Peyer's patch (tissue), 4 donors: ENCODE measurements around the gene PCYT2. TPM values are rescaled to one million over a fixed set of nuclear protein-coding genes. Genes with fewer than 3 reads are reported as not detected.

Experiments
- DNase-seq, 3 donors: peaks; one replicate each; pipeline ENCODE4 v3.0.0-alpha.2; 2017 to 2019
- H3K27ac ChIP-seq, 4 donors: fragments of 200-600 bp; sonication (generic); one replicate each; pipeline ENCODE4 v1.5.1; 2016 to 2019
- H3K27me3 ChIP-seq, 2 donors: fragments of 200-600 bp; sonication (generic); one replicate each; pipeline ENCODE4 v1.5.1; 2019
- H3K36me3 ChIP-seq, 3 donors: fragments of 200-600 bp; sonication (generic); one replicate each; pipeline ENCODE4 v1.5.1; 2016 to 2019
- H3K4me1 ChIP-seq, 4 donors: fragments of 200-600 bp; sonication (generic); one replicate each; pipeline ENCODE4 v1.5.1; 2016 to 2019
- H3K4me3 ChIP-seq, 4 donors: fragments of 200-600 bp; sonication (generic); 1 replicate in 3 of 4; 2 replicates in 1 of 4; pipeline ENCODE4 v1.5.1; 2016 to 2019; ENCODE audit warnings: mild to moderate bottlenecking in 1 of 4
- H3K9me3 ChIP-seq, 4 donors: fragments of 200-600 bp; sonication (generic); one replicate each; pipeline ENCODE4 v1.5.1; 2016 to 2019; ENCODE audit warnings: mild to moderate bottlenecking in 1 of 4
- CTCF ChIP-seq, 6 experiments: fragments of 450-650 bp in 4 of 6; fragments of 200-600 bp in 2 of 6; sonication (generic) in 1 of 6; IDR thresholded peaks; one replicate each; pipeline ENCODE4 v1.5.1; 2017 to 2019; ENCODE audit warnings: antibody characterized with exemption in 6 of 6, mild to moderate bottlenecking in 3 of 6, moderate library complexity in 1 of 6
- POLR2A ChIP-seq, 2 donors: fragments of 450-650 bp; IDR thresholded peaks; one replicate each; pipeline ENCODE4 v1.5.1; 2017; ENCODE audit warnings: antibody characterized with exemption in 2 of 2, mild to moderate bottlenecking in 2 of 2, moderate library complexity in 2 of 2
- total RNA-seq, 4 donors: library from RNA; depleted of rRNA; stranded (reverse); fragments of >200 nt; gene quantifications; one replicate each; pipeline ENCODE4 v1.1.0, GENCODE V29; 2016

Gene PCYT2
- total RNA-seq, 4 donors from 2014 or later: 67.7 to 297 (median 179) TPM

DNA sequence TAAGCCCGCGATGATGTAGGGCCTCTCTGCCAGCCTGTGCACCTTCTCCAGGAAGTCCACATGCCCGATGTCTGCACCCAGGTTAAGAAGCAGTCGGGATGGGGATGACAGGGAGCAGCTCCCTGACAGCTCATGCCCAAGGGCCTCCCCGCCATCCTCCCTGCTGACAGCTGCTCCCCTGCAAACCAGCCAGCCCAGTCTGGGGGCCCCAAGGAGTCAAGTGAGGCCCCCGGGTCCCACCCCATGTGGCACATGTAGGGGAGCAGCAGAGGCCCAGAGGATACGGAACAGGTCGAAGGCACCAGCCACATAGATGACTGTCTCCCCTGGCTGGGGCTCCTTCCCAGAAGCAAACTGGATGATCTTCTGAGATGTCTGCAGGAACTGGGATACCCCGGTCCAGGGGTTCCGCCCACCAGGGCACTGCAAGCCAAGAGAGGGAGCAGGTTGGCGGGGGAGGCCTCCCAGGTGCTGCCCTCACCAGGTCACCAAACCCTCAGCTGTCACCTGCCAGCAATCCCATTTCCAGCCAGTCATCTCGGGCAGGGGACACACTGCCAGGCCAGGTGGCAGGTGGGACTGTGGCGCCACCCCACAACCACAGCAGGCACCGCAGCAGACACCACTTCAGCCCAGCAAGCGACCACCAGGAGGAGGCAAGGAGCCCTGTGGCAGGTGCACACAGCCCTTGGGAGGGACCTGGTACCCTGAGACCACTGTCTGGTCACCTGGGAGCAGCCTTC is 4.6 kb downstream of the PCYT2 start:
- TF ChIP-seq POLR2A (IDR thresholded peaks at IDR 0.05) (no peak), CTCF (IDR thresholded peaks at IDR 0.05) (no peak)
- H3K36me3 ChIP-seq: peaks cover 0 to 51% (median 0%) of the 10 kb centered on the region in 3 donors
- no peak for DNase-seq

DNA sequence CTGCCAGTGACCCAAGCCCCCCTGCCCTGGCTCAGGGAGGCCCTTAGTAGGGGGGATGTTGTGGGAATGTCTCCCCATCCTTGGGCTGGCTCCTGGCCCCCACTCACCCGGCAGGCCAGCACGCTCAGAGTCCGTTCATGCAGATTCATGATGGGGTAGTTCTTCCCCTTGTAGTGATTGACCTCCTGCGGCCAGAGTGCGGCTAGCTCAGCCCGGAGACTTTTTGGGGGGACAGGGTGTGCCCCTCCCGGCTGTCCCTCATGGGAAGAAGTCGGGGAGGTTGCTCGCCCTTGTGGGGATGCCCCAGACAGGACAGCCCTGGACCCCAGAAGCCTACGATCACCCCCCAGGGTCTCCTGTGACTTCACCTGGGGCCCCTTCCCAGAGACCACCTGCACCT is 5.2 kb downstream of the PCYT2 start:
- DNase-seq: no peak
- Histone ChIP-seq H3K9me3 (no peaks in the 10 kb centered on the region), H3K27me3 (no peaks in the 10 kb centered on the region), H3K4me3 (no peak overlapping the region), H3K36me3 (peaks cover 0 to 51% (median 0%) of the 10 kb centered on the region in 3 donors), H3K27ac (no peak overlapping the region), H3K4me1 (peaks cover 0 to 28% (median 14%) of the 10 kb centered on the region in 4 donors)
- no peak for TF ChIP-seq POLR2A (IDR thresholded peaks at IDR 0.05)
- no peak for TF ChIP-seq CTCF (IDR thresholded peaks at IDR 0.05)

More for the DNA sequence above, 4.6 kb downstream of the PCYT2 start:
- Histone ChIP-seq H3K27me3 (no peaks in the 10 kb centered on the region), H3K9me3 (no peaks in the 10 kb centered on the region), H3K4me3 (no peak overlapping the region), H3K4me1 (peaks cover 0 to 23% (median 14%) of the 10 kb centered on the region in 4 donors), H3K27ac (no peak overlapping the region)

DNA sequence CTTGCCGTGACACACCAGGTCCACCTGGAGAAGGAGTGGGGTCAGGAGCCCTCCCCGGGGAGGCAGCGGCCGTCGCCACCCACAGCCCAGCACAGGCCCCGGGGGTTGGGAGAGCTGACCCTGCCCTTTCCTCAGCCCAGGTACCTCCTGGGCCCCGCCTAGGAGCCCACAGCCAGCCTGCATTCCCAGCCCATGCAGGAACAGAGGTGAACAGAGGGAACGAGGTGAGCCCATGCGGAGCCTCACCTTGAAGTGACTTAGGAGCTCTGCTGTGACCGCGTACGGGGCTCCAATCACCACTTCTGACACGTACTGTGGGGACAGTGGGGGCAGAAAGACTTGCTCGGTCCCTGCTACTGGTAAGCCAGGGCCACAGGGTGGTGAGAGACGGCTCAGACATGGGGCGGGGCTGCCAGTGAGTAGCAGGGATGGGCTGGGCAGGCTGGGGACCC is 5.7 kb downstream of the PCYT2 start:
- no peak for DNase-seq
- Histone ChIP-seq H3K9me3 (no peaks in the 10 kb centered on the region), H3K36me3 (peaks cover 0 to 52% (median 0%) of the 10 kb centered on the region in 3 donors), H3K27ac (no peak overlapping the region), H3K4me3 (no peak overlapping the region), H3K4me1 (peaks cover 0 to 26% (median 12%) of the 10 kb centered on the region in 4 donors), H3K27me3 (no peaks in the 10 kb centered on the region)
- no peak for TF ChIP-seq CTCF (IDR thresholded peaks at IDR 0.05)
- no peak for TF ChIP-seq POLR2A (IDR thresholded peaks at IDR 0.05)

DNA sequence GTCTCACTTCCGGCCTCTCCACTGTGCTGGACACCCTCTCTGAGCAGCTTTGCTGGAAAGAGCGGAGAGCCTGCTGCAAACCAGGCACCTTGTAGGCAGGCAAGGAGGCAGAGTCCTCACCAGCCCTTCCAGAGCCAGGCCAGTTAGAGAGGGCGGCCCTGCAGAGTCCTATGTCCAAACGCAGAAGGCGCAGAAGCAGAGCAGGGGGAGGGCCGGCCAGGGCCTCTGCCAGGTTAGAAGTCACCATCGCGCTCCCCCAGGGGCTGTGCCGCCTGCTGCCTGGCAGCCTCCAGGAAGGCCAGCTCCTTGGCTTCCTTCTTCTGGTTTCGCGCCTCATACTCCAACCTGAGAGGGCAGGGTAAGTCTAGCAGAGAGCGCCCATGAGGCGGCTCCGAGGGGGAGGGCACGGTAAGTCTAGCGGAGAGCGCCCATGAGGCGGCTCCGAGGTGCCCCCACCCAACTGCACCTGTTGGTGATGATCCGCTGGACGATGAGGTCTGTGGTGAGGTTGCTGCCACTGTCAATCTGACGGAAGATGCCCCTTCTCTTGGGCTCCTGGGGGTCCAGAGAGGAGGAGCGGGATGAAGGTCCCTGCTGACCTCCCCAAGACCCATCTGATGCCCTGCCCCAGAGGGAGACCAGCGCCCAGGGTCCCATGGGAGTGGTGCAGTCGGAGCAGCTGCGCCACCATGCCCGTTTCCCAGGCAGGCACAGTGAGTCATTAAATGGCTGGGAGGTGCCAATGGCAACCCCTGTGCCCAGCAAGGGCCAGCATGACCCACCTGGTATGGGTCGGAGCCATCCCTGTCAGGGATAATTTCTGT is 6.4 kb downstream of the PCYT2 start:
- no peaks in the 10 kb centered on the region for H3K27me3 ChIP-seq
- H3K9me3 ChIP-seq: no peaks in the 10 kb centered on the region
- peaks cover 0 to 20% (median 9%) of the 10 kb centered on the region in 4 donors for H3K4me1 ChIP-seq
- TF ChIP-seq POLR2A (IDR thresholded peaks at IDR 0.05) (no peak), CTCF (IDR thresholded peaks at IDR 0.05) (no peak)
- no peak overlapping the region for H3K4me3 ChIP-seq
- peaks cover 0 to 59% (median 0%) of the 10 kb centered on the region in 3 donors for H3K36me3 ChIP-seq
- no peak overlapping the region for H3K27ac ChIP-seq
- no peak for DNase-seq

DNA sequence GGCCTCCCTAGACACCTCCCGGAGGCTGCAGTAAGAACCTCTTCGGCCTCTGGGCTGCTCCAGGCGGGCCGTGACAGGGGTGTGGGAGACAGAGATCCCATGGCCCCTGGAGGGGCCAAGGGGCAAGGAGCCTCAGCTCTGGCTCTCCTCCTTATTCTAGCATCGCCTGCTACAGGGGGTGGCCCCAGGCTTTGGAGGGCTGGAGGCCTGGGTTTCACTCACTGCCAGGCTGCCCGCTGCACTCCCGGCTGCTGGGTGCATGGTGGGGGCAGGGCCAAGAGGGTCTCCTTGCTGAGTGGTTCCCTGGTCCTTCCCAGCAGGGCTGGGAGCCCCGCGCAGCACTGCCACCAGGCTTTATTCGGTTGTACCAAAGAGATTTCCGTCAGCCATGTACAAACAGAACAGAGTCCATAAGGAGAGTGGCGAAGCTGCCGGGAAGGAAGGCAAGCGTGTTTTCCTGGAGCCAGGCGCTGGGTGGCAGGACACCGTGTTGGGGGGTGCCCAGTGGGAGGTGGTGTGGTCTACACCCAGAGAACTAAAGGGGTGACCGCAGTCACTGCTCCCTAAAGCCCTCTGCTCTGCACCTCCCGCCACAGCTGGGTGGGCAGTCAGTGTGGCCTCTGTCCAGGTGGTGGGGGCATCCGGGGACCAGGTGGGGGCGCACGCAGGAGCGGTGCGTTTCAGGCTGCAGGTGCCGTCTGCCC is 7.2 kb downstream of the PCYT2 start:
- no peaks in the 10 kb centered on the region for H3K27me3 ChIP-seq
- H3K36me3 ChIP-seq: peaks cover 0 to 63% (median 0%) of the 10 kb centered on the region in 3 donors
- TF ChIP-seq POLR2A (IDR thresholded peaks at IDR 0.05): no peak
- TF ChIP-seq CTCF (IDR thresholded peaks at IDR 0.05): no peak
- no peak overlapping the region for H3K27ac ChIP-seq
- DNase-seq: no peak
- H3K9me3 ChIP-seq: no peaks in the 10 kb centered on the region
- no peak overlapping the region for H3K4me3 ChIP-seq
- peaks cover 0 to 17% (median 7%) of the 10 kb centered on the region in 4 donors for H3K4me1 ChIP-seq
